Measurements from ENCODE around the gene IKZF1. TPM values are rescaled to one million over a fixed set of nuclear protein-coding genes. Genes with fewer than 3 reads are reported as not detected.

Gene IKZF1
- polyA plus RNA-seq, 4 donors: 1.8 to 5.9 (median 3.3) TPM

DNA sequence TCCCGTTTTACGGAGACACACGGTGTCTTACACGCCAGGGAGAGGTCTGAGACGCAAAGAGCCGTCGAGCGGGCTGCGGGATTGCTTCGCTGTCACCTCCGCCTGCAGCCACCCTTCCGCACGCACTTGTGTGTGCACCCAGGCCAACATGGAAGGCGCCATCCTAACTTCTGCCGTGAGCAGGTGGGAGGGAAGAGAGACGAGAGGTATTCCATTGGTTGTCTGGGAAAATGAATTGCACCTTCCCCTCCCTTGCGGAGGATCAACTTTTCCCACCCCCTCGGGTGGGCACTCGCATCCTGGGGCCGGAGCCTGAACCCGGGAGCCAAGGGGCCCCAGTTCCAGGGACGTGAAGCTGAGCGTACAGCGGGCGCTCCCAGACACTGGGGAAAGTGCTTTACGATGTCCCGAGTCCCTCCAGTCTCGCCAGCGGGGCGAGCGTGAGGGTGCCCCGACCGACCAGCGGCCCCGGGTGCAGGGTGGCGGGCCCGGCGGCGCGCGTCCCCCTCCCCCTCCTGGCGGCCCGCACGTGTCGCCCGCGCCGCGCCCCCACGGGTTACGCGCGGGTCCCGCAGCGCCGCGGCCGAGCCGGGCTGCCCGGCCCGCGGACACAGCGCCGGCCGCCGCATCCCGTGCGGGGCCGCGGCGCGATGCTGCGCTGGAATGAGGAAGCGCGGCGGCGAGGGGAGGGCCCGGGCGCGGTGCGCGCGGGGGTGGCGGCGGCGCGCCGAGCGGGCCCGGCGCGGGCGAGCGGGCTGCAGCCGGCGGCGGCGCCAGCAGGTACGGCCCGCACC lies 984 bp upstream of the IKZF1 start:
- WGBS, 3 donors: 9 to 13% (median 13%) methylated on average over 73 to 100 of the region's 100 CpGs
- Histone ChIP-seq H3K27me3 (ENCODE audit: control insufficient read depth in 3 of 3, insufficient read depth in 3 of 3, low read length in 3 of 3) (peaks cover 3 to 58% (median 4%) of the 10 kb centered on the region in 3 donors), H3K4me1 (ENCODE audit: control insufficient read depth in 3 of 3, insufficient read depth in 2 of 3, low read depth in 1 of 3, low read length in 2 of 3) (no peaks in the 10 kb centered on the region), H3K36me3 (ENCODE audit: control insufficient read depth in 3 of 3, insufficient read depth in 2 of 3, low read depth in 1 of 3, low read length in 3 of 3) (no peaks in the 10 kb centered on the region), H3K9me3 (ENCODE audit: control insufficient read depth in 2 of 2, insufficient read depth in 1 of 2, low read depth in 1 of 2, low read length in 1 of 2) (peaks cover 0 to 6% of the 10 kb centered on the region in 2 donors), H3K4me3 (ENCODE audit: low read depth in 1 of 3, low read length in 3 of 3) (peak overlapping the region in 2 of 3 donors; percentile 60 to 64), H3K27ac (ENCODE audit: low read depth in 1 of 3, low read length in 2 of 3) (peak overlapping the region in 1 of 3 donors; percentile 66)
- DNase-seq: peak in 1 of 2 donors; percentile 15
- FAIRE-seq: no peak

DNA sequence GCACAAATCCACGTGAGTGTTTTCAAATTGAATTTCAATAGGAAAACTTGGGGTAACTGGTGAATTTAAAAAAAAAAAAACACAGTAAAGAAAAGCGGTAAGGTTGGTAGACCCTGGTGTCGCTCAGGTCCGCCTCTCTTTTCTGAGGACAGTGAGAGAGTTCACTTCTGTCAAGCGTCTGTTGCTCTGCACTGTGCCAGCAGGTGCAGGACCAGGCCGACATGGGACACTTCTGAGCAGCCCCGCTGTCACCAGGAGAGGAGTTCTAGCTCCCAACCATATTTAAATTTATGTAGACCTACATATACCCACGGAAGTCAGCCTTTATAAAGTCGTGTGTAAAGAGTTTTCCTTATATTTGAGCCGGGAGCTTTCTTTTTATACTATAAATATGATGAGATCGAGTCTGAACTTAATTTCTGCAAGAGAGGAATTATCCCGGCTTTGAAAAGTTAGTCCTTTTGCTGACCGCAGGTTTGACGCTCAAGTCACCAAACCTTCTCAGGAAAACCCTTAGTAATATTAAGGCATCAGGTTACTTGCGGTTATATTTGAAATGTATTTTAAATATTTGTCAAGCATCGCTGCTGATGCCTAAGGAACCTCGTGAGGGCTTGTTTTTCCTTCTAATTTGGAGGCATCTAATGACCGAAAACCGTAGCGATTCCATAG lies 531 bp downstream of the IKZF1 start:
- Histone ChIP-seq H3K4me3 (ENCODE audit: low read depth in 1 of 3, low read length in 3 of 3) (peak overlapping the region in 2 of 3 donors; percentile 60 to 64), H3K9me3 (ENCODE audit: control insufficient read depth in 2 of 2, insufficient read depth in 1 of 2, low read depth in 1 of 2, low read length in 1 of 2) (peaks cover 0 to 6% of the 10 kb centered on the region in 2 donors), H3K36me3 (ENCODE audit: control insufficient read depth in 3 of 3, insufficient read depth in 2 of 3, low read depth in 1 of 3, low read length in 3 of 3) (no peaks in the 10 kb centered on the region), H3K27me3 (ENCODE audit: control insufficient read depth in 3 of 3, insufficient read depth in 3 of 3, low read length in 3 of 3) (peaks cover 3 to 63% (median 4%) of the 10 kb centered on the region in 3 donors), H3K4me1 (ENCODE audit: control insufficient read depth in 3 of 3, insufficient read depth in 2 of 3, low read depth in 1 of 3, low read length in 2 of 3) (no peaks in the 10 kb centered on the region), H3K27ac (ENCODE audit: low read depth in 1 of 3, low read length in 2 of 3) (peak overlapping the region in 2 of 3 donors; percentile 66 to 88)
- peak; percentile 19 to 38 for DNase-seq
- no peak for FAIRE-seq
- 12 to 15% (median 14%) methylated on average over 20 of the region's 20 CpGs for WGBS, 3 donors

DNA sequence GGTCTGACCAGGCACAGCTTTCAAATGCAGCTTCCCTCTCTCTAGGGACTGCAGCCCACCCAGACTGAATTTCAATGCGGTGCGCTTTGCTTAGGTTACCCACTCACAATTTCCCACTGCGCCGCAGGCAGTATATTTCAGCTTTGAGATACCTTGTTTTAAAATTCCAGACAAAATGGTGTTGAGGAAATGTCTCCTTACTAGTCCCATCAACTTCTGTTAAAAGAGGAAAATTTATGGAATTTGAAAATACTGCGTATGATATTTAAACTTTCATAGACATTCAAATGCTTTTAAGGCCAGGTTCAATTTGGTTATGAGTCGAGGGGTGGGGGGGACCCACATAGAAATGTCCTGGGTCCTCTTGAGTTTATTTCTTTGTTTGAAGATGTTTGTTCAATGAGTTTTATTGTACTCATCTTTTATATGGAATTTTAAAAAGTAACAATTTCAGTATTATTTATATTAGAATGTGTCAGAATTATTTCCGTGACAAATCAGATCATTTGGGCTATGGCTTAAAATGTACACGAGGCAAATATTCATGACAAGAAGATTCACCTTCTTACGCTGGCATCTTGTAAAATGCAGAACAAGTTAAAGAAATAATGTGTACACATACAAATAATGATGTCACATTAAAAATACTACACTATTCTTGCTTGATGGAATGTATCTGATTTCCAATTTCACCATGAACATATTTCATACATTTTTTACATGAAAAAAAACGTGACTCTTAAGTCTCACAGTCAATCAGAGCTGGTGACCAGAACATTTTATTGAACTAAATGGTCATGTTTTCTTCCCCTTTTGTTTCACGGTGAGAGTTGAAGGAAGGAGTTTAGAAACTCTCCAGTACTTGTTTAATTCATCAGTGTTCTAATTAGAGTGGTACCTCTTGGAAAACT lies 1.3 kb downstream of the IKZF1 start:
- peak overlapping the region in 2 of 3 donors; percentile 77 to 90 for H3K27ac ChIP-seq (ENCODE audit: low read depth in 1 of 3, low read length in 2 of 3)
- DNase-seq (no peak), FAIRE-seq (no peak)
- H3K36me3 ChIP-seq (ENCODE audit: control insufficient read depth in 3 of 3, insufficient read depth in 2 of 3, low read depth in 1 of 3, low read length in 3 of 3): no peaks in the 10 kb centered on the region
- H3K4me3 ChIP-seq (ENCODE audit: low read depth in 1 of 3, low read length in 3 of 3): peak overlapping the region in 2 of 3 donors; percentile 47 to 64
- WGBS, 3 donors: 50 to 58% (median 55%) methylated on average over 11 of the region's 11 CpGs
- H3K27me3 ChIP-seq (ENCODE audit: control insufficient read depth in 3 of 3, insufficient read depth in 3 of 3, low read length in 3 of 3): peaks cover 3 to 62% (median 4%) of the 10 kb centered on the region in 3 donors
- H3K4me1 ChIP-seq (ENCODE audit: control insufficient read depth in 3 of 3, insufficient read depth in 2 of 3, low read depth in 1 of 3, low read length in 2 of 3): no peaks in the 10 kb centered on the region
- H3K9me3 ChIP-seq (ENCODE audit: control insufficient read depth in 2 of 2, insufficient read depth in 1 of 2, low read depth in 1 of 2, low read length in 1 of 2): peaks cover 0 to 6% of the 10 kb centered on the region in 2 donors

DNA sequence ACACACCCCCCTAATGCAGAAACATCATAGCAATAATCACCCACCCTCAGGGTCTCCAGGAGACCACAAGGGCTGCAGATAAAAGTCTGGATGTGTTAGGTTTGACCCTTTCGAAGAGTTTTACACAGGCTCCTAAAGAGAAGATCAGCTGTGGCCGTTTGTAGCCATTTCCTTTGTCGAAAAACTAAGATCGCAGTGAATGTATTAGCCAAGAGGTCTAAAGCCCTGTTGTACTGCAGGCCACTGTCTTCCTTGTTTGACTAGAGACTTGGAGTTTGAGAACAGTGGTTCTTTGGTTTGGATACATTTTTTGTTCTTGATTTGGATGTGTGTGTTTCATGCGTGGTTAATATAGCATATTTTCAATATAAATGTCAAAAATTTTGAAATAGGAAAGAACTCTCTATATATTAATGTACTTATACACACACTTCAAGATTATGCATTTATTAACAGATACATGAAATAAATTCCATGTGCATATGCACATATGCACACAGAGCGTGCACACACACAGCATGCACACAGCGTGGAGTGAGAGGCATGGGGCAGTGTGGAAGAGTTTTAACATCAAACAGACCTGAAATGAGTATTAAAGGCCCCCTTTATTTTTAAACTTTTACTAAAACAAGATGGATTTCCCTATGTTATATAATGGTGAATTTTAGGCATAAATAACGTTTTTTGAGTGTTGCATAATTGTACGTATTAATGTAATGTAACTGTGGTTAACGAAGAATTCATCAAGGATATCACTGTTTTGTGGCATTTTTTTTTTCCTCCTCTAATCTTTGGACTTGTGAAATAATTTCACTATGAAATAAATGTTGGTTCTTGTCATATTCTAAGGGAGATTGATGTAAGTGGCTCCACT lies 2.2 kb downstream of the IKZF1 start:
- Histone ChIP-seq H3K27ac (ENCODE audit: low read depth in 1 of 3, low read length in 2 of 3) (peak overlapping the region in 2 of 3 donors; percentile 77 to 90), H3K9me3 (ENCODE audit: control insufficient read depth in 2 of 2, insufficient read depth in 1 of 2, low read depth in 1 of 2, low read length in 1 of 2) (peaks cover 0 to 6% of the 10 kb centered on the region in 2 donors), H3K4me1 (ENCODE audit: control insufficient read depth in 3 of 3, insufficient read depth in 2 of 3, low read depth in 1 of 3, low read length in 2 of 3) (no peaks in the 10 kb centered on the region), H3K36me3 (ENCODE audit: control insufficient read depth in 3 of 3, insufficient read depth in 2 of 3, low read depth in 1 of 3, low read length in 3 of 3) (no peaks in the 10 kb centered on the region), H3K4me3 (ENCODE audit: low read depth in 1 of 3, low read length in 3 of 3) (peak overlapping the region in 2 of 3 donors; percentile 41 to 43), H3K27me3 (ENCODE audit: control insufficient read depth in 3 of 3, insufficient read depth in 3 of 3, low read length in 3 of 3) (peaks cover 3 to 59% (median 4%) of the 10 kb centered on the region in 3 donors)
- FAIRE-seq (no peak), DNase-seq (no peak)
- 54 to 70% (median 59%) methylated on average over 10 of the region's 10 CpGs for WGBS, 3 donors

DNA sequence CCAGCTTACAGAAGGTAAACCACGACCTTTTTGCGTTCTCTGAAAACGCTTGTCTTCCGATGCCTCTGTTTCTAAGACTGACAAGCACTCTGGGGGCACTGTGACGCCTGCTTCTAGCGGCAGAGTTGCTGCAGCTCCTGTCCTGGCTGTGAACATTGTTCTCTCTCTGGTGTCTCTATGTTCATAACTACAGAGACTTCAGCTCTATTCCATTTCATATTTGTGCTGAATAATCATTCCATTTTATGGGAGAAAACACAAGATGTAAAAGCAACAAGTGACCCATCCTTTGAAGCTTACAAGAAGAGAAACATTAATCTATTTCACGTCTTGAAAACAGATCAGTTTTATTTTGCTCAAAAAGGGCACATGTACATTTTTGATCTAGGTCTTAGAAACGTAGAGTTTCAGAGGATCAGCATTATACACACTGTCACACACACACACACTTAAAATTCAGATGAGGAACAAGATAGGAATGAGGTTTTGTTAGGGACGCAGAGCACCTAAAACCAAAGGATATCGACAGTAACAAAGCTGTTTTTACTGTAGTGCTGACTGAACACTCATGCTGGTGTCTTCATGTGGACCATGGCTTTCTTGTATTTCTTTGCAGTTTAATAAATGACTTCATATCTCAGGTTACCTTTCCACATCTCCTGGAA lies 3.0 kb downstream of the IKZF1 start:
- Histone ChIP-seq H3K27me3 (ENCODE audit: control insufficient read depth in 3 of 3, insufficient read depth in 3 of 3, low read length in 3 of 3) (peaks cover 2 to 57% (median 3%) of the 10 kb centered on the region in 3 donors), H3K9me3 (ENCODE audit: control insufficient read depth in 2 of 2, insufficient read depth in 1 of 2, low read depth in 1 of 2, low read length in 1 of 2) (peaks cover 0 to 6% of the 10 kb centered on the region in 2 donors), H3K4me1 (ENCODE audit: control insufficient read depth in 3 of 3, insufficient read depth in 2 of 3, low read depth in 1 of 3, low read length in 2 of 3) (no peaks in the 10 kb centered on the region), H3K4me3 (ENCODE audit: low read depth in 1 of 3, low read length in 3 of 3) (peak overlapping the region in 1 of 3 donors; percentile 21), H3K27ac (ENCODE audit: low read depth in 1 of 3, low read length in 2 of 3) (peak overlapping the region in 2 of 3 donors; percentile 51 to 76), H3K36me3 (ENCODE audit: control insufficient read depth in 3 of 3, insufficient read depth in 2 of 3, low read depth in 1 of 3, low read length in 3 of 3) (no peaks in the 10 kb centered on the region)
- 37 to 51% (median 42%) methylated on average over 10 of the region's 10 CpGs for WGBS, 3 donors
- FAIRE-seq (no peak), DNase-seq (peak in 1 of 2 donors; percentile 52)

DNA sequence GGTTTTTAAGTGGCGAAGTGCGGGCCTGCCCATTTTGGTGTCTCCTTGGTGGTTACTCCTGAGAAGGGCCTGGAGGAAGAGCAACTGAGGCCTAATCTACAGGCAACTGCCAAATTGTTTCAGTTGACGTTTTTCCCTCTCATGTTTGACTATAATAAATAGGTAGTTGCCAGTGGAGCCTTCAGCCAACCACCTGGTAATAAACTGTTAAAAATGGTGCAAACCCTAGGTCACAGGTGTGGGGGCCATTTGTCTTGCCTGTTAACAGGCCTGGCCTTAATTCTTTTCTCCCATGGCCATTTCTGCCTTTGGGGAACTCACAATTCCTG lies 3.7 kb downstream of the IKZF1 start:
- DNase-seq (no peak), FAIRE-seq (no peak)
- Histone ChIP-seq H3K4me1 (ENCODE audit: control insufficient read depth in 3 of 3, insufficient read depth in 2 of 3, low read depth in 1 of 3, low read length in 2 of 3) (no peaks in the 10 kb centered on the region), H3K9me3 (ENCODE audit: control insufficient read depth in 2 of 2, insufficient read depth in 1 of 2, low read depth in 1 of 2, low read length in 1 of 2) (peaks cover 0 to 1% of the 10 kb centered on the region in 2 donors), H3K4me3 (ENCODE audit: low read depth in 1 of 3, low read length in 3 of 3) (peak overlapping the region in 1 of 3 donors; percentile 38), H3K27ac (ENCODE audit: low read depth in 1 of 3, low read length in 2 of 3) (peak overlapping the region in 2 of 3 donors; percentile 79 to 84), H3K27me3 (ENCODE audit: control insufficient read depth in 3 of 3, insufficient read depth in 3 of 3, low read length in 3 of 3) (peaks cover 0 to 51% (median 3%) of the 10 kb centered on the region in 3 donors), H3K36me3 (ENCODE audit: control insufficient read depth in 3 of 3, insufficient read depth in 2 of 3, low read depth in 1 of 3, low read length in 3 of 3) (no peaks in the 10 kb centered on the region)
- 58 to 73% (median 59%) methylated on average over 3 of the region's 3 CpGs for whole genome bisulfite sequencing, 3 donors
